ENCODE results near the gene PARD3. TPM values are rescaled to one million over a fixed set of nuclear protein-coding genes. Genes with fewer than 3 reads are reported as not detected.

The PARD3 gene
- total RNA-seq, 4 donors from 2014 or later, result 39.2 to 124 (median 48.0) TPM

DNA sequence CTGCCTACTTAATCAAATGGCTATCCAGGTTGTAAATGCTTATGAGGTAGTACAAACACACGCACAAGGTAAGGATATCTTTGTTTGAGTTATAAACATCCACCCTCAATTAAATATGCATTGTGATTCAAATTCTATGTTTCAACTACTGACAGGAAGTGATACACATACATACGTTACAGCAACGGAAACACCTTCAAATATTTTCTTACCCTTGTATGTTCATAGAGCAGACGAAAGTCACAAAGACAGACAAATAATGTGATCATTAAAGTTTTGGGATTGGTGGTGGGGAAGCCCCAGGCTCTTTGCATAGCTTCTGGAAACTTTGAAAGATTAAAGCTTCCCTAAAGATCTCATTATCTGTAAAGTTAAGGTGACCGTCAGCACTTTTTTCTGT, 521.0 kb downstream of the PARD3 start:
- no peak overlapping the region for H3K4me3 ChIP-seq
- DNase-seq, result no peak
- H3K9me3 ChIP-seq, result no peaks in the 10 kb centered on the region
- peaks cover 0 to 6% (median 0%) of the 10 kb centered on the region in 4 donors for H3K4me1 ChIP-seq
- TF ChIP-seq POLR2A (IDR thresholded peaks at IDR 0.05), result no peak
- TF ChIP-seq, protein P1, sequence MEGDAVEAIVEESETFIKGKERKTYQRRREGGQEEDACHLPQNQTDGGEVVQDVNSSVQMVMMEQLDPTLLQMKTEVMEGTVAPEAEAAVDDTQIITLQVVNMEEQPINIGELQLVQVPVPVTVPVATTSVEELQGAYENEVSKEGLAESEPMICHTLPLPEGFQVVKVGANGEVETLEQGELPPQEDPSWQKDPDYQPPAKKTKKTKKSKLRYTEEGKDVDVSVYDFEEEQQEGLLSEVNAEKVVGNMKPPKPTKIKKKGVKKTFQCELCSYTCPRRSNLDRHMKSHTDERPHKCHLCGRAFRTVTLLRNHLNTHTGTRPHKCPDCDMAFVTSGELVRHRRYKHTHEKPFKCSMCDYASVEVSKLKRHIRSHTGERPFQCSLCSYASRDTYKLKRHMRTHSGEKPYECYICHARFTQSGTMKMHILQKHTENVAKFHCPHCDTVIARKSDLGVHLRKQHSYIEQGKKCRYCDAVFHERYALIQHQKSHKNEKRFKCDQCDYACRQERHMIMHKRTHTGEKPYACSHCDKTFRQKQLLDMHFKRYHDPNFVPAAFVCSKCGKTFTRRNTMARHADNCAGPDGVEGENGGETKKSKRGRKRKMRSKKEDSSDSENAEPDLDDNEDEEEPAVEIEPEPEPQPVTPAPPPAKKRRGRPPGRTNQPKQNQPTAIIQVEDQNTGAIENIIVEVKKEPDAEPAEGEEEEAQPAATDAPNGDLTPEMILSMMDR (IDR thresholded peaks at IDR 0.05), result no peak
- no peaks in the 10 kb centered on the region for H3K27me3 ChIP-seq
- no peaks in the 10 kb centered on the region for H3K36me3 ChIP-seq
- peak overlapping the region in 1 of 4 donors; percentile 24 for H3K27ac ChIP-seq

DNA sequence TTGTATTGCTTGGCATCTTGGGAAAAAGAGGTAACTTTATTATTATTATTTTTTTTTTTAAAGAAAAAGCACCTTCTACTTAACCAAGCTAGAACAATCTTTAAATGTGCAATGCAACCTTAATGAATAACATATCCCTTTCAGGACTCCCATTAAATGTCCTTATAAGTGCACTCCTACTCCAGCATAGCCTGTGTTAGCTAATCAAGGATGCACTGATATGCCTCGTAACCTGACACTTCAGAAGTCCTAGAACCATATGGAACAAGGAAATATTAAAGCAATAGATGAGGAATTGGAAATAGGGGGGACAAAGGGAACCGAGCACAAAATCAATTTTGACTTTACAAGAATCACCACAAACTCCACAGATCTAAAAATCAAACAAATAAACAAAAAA, 522.4 kb downstream of the PARD3 start:
- Histone ChIP-seq H3K4me1 (peaks cover 0 to 6% (median 0%) of the 10 kb centered on the region in 4 donors), H3K4me3 (no peak overlapping the region), H3K27ac (no peak overlapping the region), H3K9me3 (no peaks in the 10 kb centered on the region), H3K36me3 (no peaks in the 10 kb centered on the region), H3K27me3 (no peaks in the 10 kb centered on the region)
- no peak for DNase-seq
- TF ChIP-seq, protein P1 (IDR thresholded peaks at IDR 0.05), result no peak
- no peak for TF ChIP-seq POLR2A (IDR thresholded peaks at IDR 0.05)

DNA sequence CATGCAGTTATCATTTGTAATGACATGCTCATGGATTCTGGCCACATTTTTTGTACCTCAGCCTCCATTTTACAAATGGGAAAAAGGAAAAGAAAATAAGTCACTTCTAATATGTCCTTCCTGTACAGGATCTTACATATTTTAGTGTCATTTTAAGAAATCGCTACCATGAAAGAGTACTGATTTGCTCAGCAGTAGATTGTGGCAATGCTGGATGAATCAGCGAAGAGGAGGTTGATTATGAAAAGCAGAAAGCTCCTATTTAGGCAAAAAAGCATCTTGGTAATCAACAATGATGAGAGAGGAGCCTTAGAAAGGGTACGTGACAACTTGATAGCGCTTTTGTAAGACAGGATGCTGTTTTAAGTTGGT, 522.9 kb downstream of the PARD3 start:
- no peak for DNase-seq
- Histone ChIP-seq H3K4me3 (no peak overlapping the region), H3K27ac (peak overlapping the region in 1 of 4 donors; percentile 15), H3K4me1 (peaks cover 0 to 6% (median 0%) of the 10 kb centered on the region in 4 donors), H3K36me3 (no peaks in the 10 kb centered on the region), H3K9me3 (no peaks in the 10 kb centered on the region), H3K27me3 (no peaks in the 10 kb centered on the region)
- TF ChIP-seq POLR2A (IDR thresholded peaks at IDR 0.05), result no peak
- TF ChIP-seq, protein P1 (IDR thresholded peaks at IDR 0.05), result no peak

DNA sequence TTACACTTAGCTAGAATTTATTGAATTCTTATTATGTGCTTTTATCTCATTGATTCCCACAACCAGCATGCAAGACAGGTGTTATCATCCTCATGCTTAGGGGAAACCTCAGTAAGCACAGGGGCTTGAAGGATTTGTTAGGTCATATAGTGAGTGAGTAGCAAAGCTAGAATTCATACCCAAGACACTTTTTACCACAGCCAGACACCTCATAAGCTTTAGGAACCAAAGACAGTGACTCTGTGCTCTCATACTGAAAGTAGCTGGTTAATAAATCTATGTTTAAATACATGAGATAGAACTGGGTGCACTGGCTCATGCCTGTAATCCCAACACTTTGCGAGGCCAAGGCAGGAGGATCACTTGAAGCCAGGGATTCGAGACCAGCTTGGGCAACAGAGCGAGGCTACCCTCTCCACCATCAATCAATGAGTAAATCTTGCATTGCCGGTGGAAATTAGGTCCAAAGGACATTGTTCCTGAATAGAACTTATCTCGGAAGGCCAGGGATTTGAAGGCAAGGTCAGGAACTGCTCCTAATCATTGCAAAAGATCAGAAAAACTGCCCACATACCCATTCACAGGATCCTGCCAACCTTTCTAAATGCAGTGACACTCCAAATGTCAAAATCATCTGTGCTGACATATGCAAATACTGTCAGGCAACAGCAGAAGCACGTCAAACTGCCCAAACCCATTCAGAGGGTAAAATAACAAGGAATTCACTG, 523.5 kb downstream of the PARD3 start:
- Histone ChIP-seq H3K27ac (peak overlapping the region in 2 of 4 donors; percentile 6 to 15), H3K9me3 (no peaks in the 10 kb centered on the region), H3K4me1 (peaks cover 0 to 6% (median 0%) of the 10 kb centered on the region in 4 donors), H3K27me3 (no peaks in the 10 kb centered on the region), H3K4me3 (no peak overlapping the region), H3K36me3 (no peaks in the 10 kb centered on the region)
- no peak for TF ChIP-seq POLR2A (IDR thresholded peaks at IDR 0.05)
- TF ChIP-seq, protein P1 (IDR thresholded peaks at IDR 0.05), result no peak
- no peak for DNase-seq

DNA sequence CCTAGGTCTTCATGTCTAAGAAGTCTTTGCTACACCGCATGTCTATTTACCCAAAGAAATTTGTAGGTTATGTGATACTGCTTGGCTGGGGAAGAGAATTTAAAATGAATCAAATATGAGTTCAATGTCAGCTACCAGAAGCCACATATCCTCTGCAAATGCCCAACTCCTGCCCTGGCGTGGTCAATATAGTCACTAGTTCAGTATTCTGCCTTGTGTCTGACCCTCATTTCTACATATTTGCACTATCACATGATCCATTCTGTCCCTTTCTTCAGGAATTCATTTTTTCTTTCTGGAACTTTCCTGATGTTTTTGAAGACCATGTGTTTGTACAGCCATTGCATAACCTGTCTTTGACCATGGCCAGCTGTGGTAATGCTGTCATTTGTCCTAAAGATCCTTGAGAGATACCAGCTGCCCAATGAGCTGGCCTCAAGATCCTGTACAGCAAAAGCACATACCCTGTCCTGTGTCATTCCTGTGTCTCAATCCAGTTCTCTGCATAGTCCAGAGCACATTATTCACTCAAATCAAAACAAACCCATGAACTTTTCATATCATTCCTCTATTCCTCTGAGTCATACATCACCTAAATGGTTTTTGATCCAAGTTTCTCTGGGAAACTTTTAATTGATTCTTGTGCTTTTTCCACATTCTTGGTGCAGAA, 524.5 kb downstream of the PARD3 start:
- Histone ChIP-seq H3K36me3 (no peaks in the 10 kb centered on the region), H3K27me3 (no peaks in the 10 kb centered on the region), H3K27ac (peak overlapping the region in 1 of 4 donors; percentile 6), H3K4me3 (no peak overlapping the region), H3K4me1 (peaks cover 0 to 6% (median 0%) of the 10 kb centered on the region in 4 donors), H3K9me3 (no peaks in the 10 kb centered on the region)
- no peak for TF ChIP-seq POLR2A (IDR thresholded peaks at IDR 0.05)
- TF ChIP-seq, protein P1 (IDR thresholded peaks at IDR 0.05), result no peak
- peak in 1 of 3 donors; percentile 61 for DNase-seq

All from Peyer's patch (tissue), 4 donors.